Thymus (tissue), 11 donors: Measurements from ENCODE around the gene FAAH2. TPM values are rescaled to one million over a fixed set of nuclear protein-coding genes. Genes with fewer than 3 reads are reported as not detected.
"Not testable (repeated sequence)": the region's sequence is repeated elsewhere in the genome, so short reads cannot be mapped to it uniquely, and the experiment has no call there.

ENCODE experiments used
- DNase-seq, 9 donors: peaks; one replicate each; pipeline ENCODE4 v3.0.0-alpha.2; 2013; ENCODE audit warnings: low spot score in 9 of 9, low read depth in 6 of 9, missing footprints in 1 of 9
- H3K27ac ChIP-seq, 2 donors: one replicate each; pipeline ENCODE4 v1.5.1; 2013; ENCODE audit warnings: control low read depth in 1 of 2, low read depth in 1 of 2, low read length in 1 of 2, mild to moderate bottlenecking in 1 of 2, moderate library complexity in 1 of 2
- H3K27me3 ChIP-seq, 2 donors: one replicate each; pipeline ENCODE4 v1.5.1; 2013; ENCODE audit warnings: low read length in 1 of 2; ENCODE audit not compliant: control insufficient read depth in 2 of 2, insufficient read depth in 1 of 2
- H3K36me3 ChIP-seq, 2 donors: one replicate each; pipeline ENCODE4 v1.5.1; 2013; ENCODE audit warnings: low read length in 1 of 2, mild to moderate bottlenecking in 1 of 2, moderate library complexity in 1 of 2; ENCODE audit not compliant: control insufficient read depth in 2 of 2, insufficient read depth in 2 of 2
- H3K4me1 ChIP-seq, 2 donors: one replicate each; pipeline ENCODE4 v1.5.1; 2013; ENCODE audit warnings: low read length in 2 of 2; ENCODE audit not compliant: control insufficient read depth in 2 of 2, insufficient read depth in 2 of 2
- H3K4me3 ChIP-seq, 2 donors: one replicate each; pipeline ENCODE4 v1.5.1; 2013; ENCODE audit warnings: low read length in 2 of 2, control low read depth in 1 of 2, mild to moderate bottlenecking in 1 of 2
- H3K9me3 ChIP-seq, 2 donors: one replicate each; pipeline ENCODE4 v1.5.1; 2013; ENCODE audit warnings: low read length in 1 of 2, mild to moderate bottlenecking in 1 of 2; ENCODE audit not compliant: control insufficient read depth in 2 of 2, insufficient read depth in 1 of 2
- WGBS: extraction: QIAGEN DNeasy Blood & Tissue Kit; methylation state at CpG from one replicate; pipeline ENCODE4 v1.1.7; 2013; 5-methylcytosine and 5-hydroxymethylcytosine counted together
- polyA plus RNA-seq: library from polyadenylated mRNA; stranded (reverse); fragments of 200-250 nt; gene quantifications from one replicate; pipeline ENCODE4 v1.2.3, GENCODE V29; 2013
- total RNA-seq: library from RNA; stranded (reverse); fragments of 120-200 nt; gene quantifications from one replicate; pipeline ENCODE4 v1.2.4, GENCODE V29; 2013
- donor health status: healthy.

The FAAH2 gene
- total and polyA plus RNA-seq, 2 donors, result 24.5 to 34.6 TPM

DNA sequence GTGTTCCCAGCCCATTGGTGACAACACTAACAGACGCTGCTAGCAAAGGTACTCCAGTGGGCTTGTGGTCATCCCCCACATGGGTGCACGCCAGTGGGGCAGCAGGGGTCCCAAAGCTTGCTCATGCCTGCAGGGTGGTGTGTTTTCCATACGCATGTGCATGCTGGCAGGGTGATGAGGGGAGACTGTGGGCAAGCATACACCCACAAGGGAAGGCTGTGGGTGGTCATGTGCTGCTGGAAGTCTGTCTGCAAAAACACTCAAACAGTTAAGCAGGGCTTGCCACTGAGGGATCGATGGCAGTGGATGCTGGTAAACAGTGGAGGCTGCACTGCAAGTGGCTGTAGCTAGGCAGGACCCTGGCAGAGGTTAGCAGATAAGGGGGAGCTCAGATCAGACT is 79.9 kb downstream of the FAAH2 start:
- Histone ChIP-seq H3K27me3 (no peaks in the 10 kb centered on the region), H3K36me3 (no peaks in the 10 kb centered on the region), H3K4me1 (no peaks in the 10 kb centered on the region), H3K9me3 (no peaks in the 10 kb centered on the region), H3K4me3 (no peak overlapping the region), H3K27ac (no peak overlapping the region)
- DNase-seq, result no peak
- 95% methylated on average over 4 of the region's 4 CpGs for WGBS

- Histone ChIP-seq H3K36me3 (no peaks in the 10 kb centered on the region), H3K9me3 (no peaks in the 10 kb centered on the region), H3K27ac (no peak overlapping the region), H3K27me3 (no peaks in the 10 kb centered on the region), H3K4me1 (no peaks in the 10 kb centered on the region), H3K4me3 (no peak overlapping the region)
- 61% methylated on average over 1 of the region's 1 CpG for WGBS
- DNase-seq, result no peak
Observed at GRCh38 chrX:57367649-57368048, 81.1 kb downstream of the FAAH2 start.

DNA sequence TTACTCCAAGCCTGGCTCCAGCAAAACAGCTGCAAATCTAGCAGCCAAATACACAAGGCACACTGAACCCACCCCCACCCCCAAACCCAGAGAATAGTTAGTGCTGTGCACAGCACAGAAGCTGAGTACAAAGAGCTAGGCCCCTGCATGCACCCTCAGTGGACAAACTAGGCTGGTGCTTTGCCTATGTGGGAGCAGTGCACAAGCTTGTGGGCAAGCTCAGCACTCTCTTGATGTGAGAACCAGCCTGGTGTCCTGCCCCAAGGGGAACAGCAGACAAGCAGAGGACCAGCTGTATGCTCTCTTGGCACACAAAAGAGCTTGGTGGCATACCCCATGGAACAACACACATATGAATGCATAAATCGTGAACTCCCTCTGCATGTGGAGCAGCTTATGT is 81.7 kb downstream of the FAAH2 start:
- no peak for DNase-seq
- Histone ChIP-seq H3K36me3 (no peaks in the 10 kb centered on the region), H3K27ac (no peak overlapping the region), H3K9me3 (no peaks in the 10 kb centered on the region), H3K4me1 (no peaks in the 10 kb centered on the region), H3K27me3 (no peaks in the 10 kb centered on the region), H3K4me3 (no peak overlapping the region)
- 97% methylated on average over 1 of the region's 1 CpG for WGBS

DNA sequence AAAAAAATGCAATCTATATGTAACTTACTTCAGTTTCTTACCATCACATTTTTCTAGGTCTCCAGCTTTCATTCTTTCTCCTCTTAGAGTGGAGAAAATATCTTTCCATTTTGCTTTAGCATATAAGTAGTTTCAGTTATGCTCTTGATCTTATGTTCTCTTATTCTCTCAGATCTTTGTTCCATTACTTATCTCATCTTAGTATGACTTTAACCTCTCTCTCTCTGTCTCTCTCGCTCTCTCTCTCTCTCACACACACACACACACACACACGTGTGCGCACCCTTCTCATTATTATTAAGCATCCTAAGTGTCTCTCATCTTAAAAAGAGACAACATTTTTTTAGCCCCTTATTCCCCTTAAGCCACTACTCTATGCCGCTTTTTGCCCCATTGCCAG is 92.8 kb downstream of the FAAH2 start:
- 96% methylated on average over 4 of the region's 4 CpGs for WGBS
- no peaks in the 10 kb centered on the region for H3K4me1 ChIP-seq
- no peaks in the 10 kb centered on the region for H3K36me3 ChIP-seq
- no peak overlapping the region for H3K27ac ChIP-seq
- H3K9me3 ChIP-seq, result no peaks in the 10 kb centered on the region
- no peak overlapping the region for H3K4me3 ChIP-seq
- DNase-seq, result no peak
- H3K27me3 ChIP-seq, result no peaks in the 10 kb centered on the region

DNA sequence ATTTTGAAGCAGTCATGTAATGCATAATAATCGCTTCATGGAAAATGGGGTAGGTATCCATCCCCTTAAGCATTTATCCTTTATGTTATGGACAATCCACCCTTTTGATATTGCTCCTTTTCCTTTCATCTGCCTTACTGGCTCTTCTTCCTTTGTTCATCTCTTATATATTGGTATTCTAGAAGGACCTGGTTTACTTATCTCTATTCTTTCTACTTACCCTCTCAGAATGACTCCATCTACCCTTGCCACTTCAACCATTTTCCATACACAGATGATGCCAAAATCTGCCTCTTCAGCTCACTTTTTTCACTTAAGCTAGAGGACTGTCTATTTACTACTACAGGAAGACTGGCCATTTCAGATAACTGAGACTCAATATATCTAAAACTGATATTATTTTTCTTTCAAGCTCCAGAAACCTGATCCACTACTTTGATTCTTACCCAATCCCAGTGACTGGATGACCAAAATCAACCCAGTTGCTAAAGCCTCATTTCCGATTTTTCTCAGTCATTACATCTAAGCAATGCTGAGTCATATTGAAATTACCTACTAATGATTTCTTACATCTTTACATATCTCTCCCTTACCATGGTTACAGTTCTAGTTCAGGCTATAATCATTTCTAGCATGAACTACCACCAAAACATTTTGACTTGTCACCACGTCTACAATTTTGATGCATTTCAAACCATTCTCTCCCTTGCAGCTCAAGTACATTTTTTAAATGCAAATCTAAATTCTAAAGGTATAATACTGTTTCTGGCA is 93.7 kb downstream of the FAAH2 start:
- H3K4me1 ChIP-seq, result no peaks in the 10 kb centered on the region
- no peak for DNase-seq
- no peaks in the 10 kb centered on the region for H3K27me3 ChIP-seq
- H3K27ac ChIP-seq, result no peak overlapping the region
- no peaks in the 10 kb centered on the region for H3K9me3 ChIP-seq
- no peak overlapping the region for H3K4me3 ChIP-seq
- WGBS, result 93% methylated on average over 3 of the region's 3 CpGs
- H3K36me3 ChIP-seq, result no peaks in the 10 kb centered on the region

DNA sequence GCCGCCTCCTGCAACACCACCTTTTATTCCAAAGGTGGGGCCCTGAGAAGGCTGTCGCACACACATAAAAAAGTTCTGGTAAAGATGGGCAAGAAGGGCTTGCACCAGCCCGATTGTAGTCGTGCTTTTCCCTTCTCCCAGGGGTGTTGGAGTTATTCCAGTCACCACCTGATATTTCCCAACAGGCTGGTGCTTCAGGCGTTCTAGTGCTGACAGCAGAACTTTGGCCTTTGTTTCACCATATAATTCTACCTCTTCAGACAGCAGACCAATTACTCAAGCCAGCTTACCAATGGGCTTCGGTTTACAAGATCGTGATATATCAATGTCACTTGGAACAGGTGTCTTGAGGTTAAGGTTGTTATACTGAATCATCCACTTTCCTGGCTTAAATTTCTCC is 107.7 kb downstream of the FAAH2 start:
- H3K9me3 ChIP-seq, H3K36me3 ChIP-seq, H3K4me3 ChIP-seq, H3K27ac ChIP-seq, H3K4me1 ChIP-seq, DNase-seq, H3K27me3 ChIP-seq: not testable (repeated sequence)
- WGBS, result 97% methylated on average over 7 of the region's 7 CpGs

DNA sequence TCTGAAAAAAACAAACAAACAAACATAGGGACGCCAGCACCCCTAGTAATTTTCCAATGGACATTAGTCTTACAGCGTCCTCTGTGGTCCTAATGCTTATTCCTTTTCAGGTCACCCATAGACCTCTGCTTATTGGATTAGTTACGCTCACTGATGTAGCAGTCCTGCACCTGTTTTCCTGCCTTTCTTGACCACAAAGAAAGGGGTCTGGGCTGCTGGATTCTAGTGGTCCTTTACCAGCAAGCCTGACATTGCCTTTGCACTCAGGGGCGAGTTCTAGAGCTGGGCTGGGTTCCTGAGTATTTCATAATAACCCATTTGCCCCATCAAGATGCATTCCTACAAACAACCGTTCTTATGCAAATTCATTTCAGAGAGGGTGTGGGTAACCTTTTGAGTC is 116.7 kb downstream of the FAAH2 start:
- H3K27me3 ChIP-seq, H3K4me1 ChIP-seq, H3K27ac ChIP-seq, DNase-seq, H3K9me3 ChIP-seq, H3K4me3 ChIP-seq, H3K36me3 ChIP-seq: not testable (repeated sequence)
- WGBS, result 93% methylated on average over 5 of the region's 5 CpGs

GRCh38 chrX:57406149-57406548 is 119.6 kb downstream of the FAAH2 start:
- Histone ChIP-seq H3K9me3 (peaks cover 0 to 5% of the 10 kb centered on the region in 2 donors), H3K4me1 (no peaks in the 10 kb centered on the region), H3K36me3 (no peaks in the 10 kb centered on the region), H3K27ac (no peak overlapping the region), H3K4me3 (no peak overlapping the region), H3K27me3 (no peaks in the 10 kb centered on the region)
- DNase-seq, result no peak
- whole genome bisulfite sequencing, result 92% methylated on average over 5 of the region's 5 CpGs

- Histone ChIP-seq H3K4me3 (no peak overlapping the region), H3K27ac (no peak overlapping the region), H3K9me3 (no peaks in the 10 kb centered on the region), H3K4me1 (no peaks in the 10 kb centered on the region), H3K27me3 (no peaks in the 10 kb centered on the region), H3K36me3 (no peaks in the 10 kb centered on the region)
- 55% methylated on average over 4 of the region's 4 CpGs for WGBS
- no peak for DNase-seq
Observed at GRCh38 chrX:57417827-57418226, 131.3 kb downstream of the FAAH2 start.
